ENCODE data around the gene SIRPD.

SIRPD gene

GRCh38 chr20:1491860-1492642 is 65.5 kb downstream of the SIRPD start:
- no peak for DNase-seq

DNA sequence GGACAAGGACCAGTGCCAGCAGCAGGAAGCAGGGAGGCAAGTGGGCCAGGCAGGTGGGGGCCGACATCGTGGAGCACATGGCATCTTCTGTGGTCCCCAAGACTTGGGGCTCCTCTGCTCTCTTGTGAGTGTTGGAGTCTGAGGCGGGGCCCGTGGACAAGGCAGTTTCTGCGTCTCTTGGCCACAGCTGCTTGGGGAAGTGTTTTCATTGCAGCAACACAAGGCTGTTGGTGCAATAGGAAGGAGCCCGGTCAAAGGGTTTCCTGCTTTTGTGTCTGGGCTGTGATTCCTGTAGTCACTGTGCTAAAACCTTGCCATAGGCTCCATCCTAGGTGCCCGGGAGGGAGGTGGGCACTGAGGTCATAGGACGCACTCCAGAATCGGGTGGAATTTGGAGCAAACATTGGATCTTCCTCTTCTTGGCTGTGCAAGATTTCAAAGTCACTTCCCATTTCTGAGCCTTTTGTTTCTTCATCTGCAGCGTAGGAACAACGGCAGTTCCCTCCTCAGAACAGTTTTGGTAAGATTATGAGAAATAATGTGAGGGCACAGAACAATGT is 66.1 kb downstream of the SIRPD start, which contains the start of gene SIRPB2:
Gene SIRPB2, minus strand, starts transcription at position 140 of the 560 bp plus-strand sequence. Its CDS starts 61 bp downstream, at position 79.
- no peak for DNase-seq

DNA sequence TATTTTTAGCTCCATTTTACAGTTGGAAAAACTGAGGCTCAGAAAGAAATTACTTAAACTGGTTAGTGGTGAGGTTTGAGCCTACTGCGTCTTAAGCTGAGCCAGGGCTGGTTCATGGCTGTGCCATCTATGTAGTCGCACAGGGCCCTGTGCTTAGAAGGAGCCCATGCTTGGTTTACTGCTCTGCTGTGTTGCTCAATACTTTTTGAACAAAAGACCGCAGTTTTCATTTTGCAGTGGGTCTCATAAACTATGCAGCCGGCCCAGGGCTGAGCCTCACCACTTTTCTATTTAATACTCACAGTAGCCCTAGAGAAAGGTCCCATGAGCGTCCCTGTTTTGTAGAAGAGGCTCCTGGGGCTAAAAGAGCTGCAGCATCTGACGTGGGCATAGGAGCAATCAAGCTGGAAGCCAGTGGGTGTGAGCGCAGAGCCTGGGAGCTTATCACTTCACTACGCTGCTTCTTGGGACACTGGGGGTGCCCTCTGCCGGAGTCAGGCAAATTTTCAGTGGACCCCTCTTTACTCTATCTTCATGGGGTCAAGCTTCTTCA is 66.8 kb downstream of the SIRPD start:
- DNase-seq, result no peak

DNA sequence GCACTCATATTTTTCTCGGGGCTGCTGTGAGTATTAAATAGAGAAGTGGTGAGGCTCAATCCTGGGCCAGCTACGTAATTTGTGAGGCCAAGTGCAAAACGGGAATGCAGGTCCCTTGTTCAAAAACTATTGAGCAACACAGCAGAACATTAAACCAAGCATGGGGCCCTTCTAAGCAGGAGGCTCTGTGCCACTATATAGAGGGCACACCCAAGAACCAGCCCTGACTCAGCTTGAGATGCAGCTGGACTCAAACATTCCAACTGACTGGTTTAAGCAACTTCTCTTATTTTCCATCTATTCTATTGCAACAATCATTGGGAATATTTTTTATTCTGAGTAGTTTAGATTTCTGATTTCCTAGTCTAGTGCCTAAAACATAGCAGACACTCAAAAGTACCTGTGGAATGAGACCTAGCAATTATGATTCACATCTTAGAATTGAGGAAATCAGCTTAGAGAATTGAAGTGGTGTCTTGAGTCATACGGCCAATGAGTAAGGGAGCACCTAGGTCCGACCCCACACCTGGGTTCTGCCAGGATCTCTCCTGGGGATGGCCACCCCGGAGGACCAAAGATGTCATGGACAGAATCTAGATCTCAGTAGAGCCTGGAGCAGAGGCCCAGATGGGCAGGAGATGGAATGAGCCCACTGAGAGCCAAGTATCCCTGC is 67.6 kb downstream of the SIRPD start:
- DNase-seq, result no peak

- no peak for DNase-seq
Measured at GRCh38 chr20:1489325-1489724, 68.2 kb downstream of the SIRPD start.

- no peak for DNase-seq
Measured at GRCh38 chr20:1486566-1486965, 70.9 kb downstream of the SIRPD start.

DNA sequence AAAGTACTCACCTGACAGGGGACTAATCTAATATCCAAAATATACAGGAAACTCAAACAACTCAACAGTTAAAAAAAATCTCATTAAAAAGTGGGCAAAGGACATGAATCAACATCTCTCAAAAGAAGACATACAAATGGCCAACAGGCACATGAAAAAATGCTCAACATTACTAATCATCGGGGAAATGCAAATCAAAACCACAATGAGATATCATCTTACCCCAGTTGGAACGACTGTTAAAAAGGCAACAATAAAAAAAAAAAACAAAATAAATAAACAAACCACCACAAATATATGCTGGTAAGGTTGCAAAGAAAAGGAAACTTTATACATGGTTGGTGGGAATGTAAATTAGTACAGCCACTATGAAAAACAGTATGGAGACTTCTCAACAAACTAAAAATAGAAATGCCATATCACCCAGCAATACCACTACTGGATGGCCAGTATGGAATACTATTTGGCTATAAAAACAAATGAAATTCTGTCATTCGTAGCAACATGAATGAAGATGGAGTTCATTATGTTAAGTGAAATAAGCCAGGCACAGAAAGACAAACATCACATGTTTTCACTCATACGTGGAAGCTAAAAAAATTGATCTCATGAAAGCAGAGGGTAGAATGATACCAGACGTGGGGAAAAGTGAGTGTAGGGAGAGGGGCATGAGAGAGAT is 72.9 kb downstream of the SIRPD start:
- no peak for DNase-seq

Data from T1000 (cell line).